ENCODE measurements around the gene AGTR2. TPM values are rescaled to one million over a fixed set of nuclear protein-coding genes. Genes with fewer than 3 reads are reported as not detected.
"Not testable (repeated sequence)": the region's sequence is repeated elsewhere in the genome, so short reads cannot be mapped to it uniquely, and the experiment has no call there.

AGTR2 gene
- total and polyA plus RNA-seq, 3 experiments from 2014 or later = not detected

- no peaks in the 10 kb centered on the region for H3K4me1 Mint-ChIP-seq
- no peaks in the 10 kb centered on the region for H3K36me3 ChIP-seq (ENCODE audit: insufficient read depth, low read length)
- no peaks in the 10 kb centered on the region for H3K4me1 ChIP-seq (ENCODE audit: insufficient read depth, low read length)
- no peak overlapping the region for H3K27ac Mint-ChIP-seq
- H3K9me3 ChIP-seq (ENCODE audit: low read length) = no peaks in the 10 kb centered on the region
- H3K36me3 Mint-ChIP-seq = no peaks in the 10 kb centered on the region
- ChIA-PET POLR2A (no interaction called here), CTCF (no interaction called here)
- no peaks in the 10 kb centered on the region for H3K27me3 ChIP-seq (ENCODE audit: insufficient read depth, low read length, poor library complexity, severe bottlenecking)
- H3K4me3 Mint-ChIP-seq = no peak overlapping the region
- H3K9me3 Mint-ChIP-seq = peaks cover 0 to 5% (median 0%) of the 10 kb centered on the region in 5 donors
- DNase-seq = no peak
- H3K27ac ChIP-seq (ENCODE audit: low read depth, low read length) = no peak overlapping the region
- H3K27me3 Mint-ChIP-seq = peaks cover 0 to 2% of the 10 kb centered on the region in 2 donors
- no peak overlapping the region for H3K4me3 ChIP-seq (ENCODE audit: low read length)
These were observed 27.7 kb downstream of the AGTR2 start for GRCh38 chrX:116198235-116198634.

DNA sequence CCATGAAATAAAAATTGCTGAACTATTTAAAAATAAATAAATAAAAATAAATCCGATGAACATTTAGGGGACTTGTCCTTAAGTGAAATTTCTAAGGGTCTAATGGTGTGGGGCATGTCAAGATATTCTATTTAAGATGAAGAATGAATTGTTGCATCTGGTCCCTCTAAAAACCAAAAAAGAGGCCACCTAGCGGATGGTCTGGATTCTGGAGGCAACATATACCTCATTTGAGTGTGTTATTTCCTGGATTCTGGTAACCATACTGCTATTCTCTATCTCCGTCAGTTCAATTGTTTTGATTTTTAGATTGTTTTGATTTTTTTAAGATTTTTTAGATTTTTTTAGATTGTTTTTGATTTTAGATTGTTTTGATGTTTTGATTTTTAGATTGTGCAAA, 28.3 kb downstream of the AGTR2 start:
- Mint-ChIP-seq H3K4me3 (no peak overlapping the region), H3K36me3 (no peaks in the 10 kb centered on the region), H3K27me3 (peaks cover 0 to 5% of the 10 kb centered on the region in 2 donors), H3K4me1 (no peaks in the 10 kb centered on the region), H3K27ac (no peak overlapping the region), H3K9me3 (peaks cover 0 to 5% (median 0%) of the 10 kb centered on the region in 5 donors)
- Histone ChIP-seq H3K36me3 (ENCODE audit: insufficient read depth, low read length) (no peaks in the 10 kb centered on the region), H3K4me1 (ENCODE audit: insufficient read depth, low read length) (no peaks in the 10 kb centered on the region), H3K9me3 (ENCODE audit: low read length) (no peaks in the 10 kb centered on the region), H3K27me3 (ENCODE audit: insufficient read depth, low read length, poor library complexity, severe bottlenecking) (no peaks in the 10 kb centered on the region), H3K27ac (ENCODE audit: low read depth, low read length) (no peak overlapping the region), H3K4me3 (ENCODE audit: low read length) (no peak overlapping the region)
- POLR2A ChIA-PET = no interaction called here
- no peak for DNase-seq
- CTCF ChIA-PET = no interaction called here

DNA sequence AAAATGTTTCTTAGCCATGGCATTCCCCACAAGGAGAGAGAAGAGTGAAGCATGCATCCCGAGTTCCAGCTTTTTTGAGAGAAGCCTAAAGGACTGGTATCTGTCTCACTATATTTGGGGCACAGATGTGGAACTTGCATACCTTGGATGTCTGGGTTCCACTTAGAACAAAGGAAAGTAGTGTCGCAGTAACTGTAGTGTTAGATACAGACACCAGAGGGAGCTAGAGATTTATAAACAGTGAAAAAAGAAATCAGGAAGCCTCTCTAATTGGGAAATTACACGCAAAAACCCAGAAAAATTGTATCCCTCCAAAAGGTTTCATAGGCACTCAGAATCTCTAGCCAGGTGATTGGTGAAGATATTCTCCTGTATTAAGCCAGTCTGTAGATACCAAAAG, 34.4 kb downstream of the AGTR2 start:
- ChIA-PET POLR2A (no interaction called here), CTCF (no interaction called here)
- H3K4me1 ChIP-seq (ENCODE audit: insufficient read depth, low read length) = no peaks in the 10 kb centered on the region
- no peak for DNase-seq
- H3K27me3 Mint-ChIP-seq = peaks cover 0 to 11% of the 10 kb centered on the region in 2 donors
- H3K27ac Mint-ChIP-seq = no peak overlapping the region
- no peaks in the 10 kb centered on the region for H3K27me3 ChIP-seq (ENCODE audit: insufficient read depth, low read length, poor library complexity, severe bottlenecking)
- H3K4me3 ChIP-seq (ENCODE audit: low read length) = no peak overlapping the region
- H3K4me3 Mint-ChIP-seq = no peak overlapping the region
- H3K36me3 ChIP-seq (ENCODE audit: insufficient read depth, low read length) = no peaks in the 10 kb centered on the region
- no peaks in the 10 kb centered on the region for H3K9me3 ChIP-seq (ENCODE audit: low read length)
- no peaks in the 10 kb centered on the region for H3K4me1 Mint-ChIP-seq
- peaks cover 0 to 2% (median 0%) of the 10 kb centered on the region in 3 donors for H3K36me3 Mint-ChIP-seq
- H3K27ac ChIP-seq (ENCODE audit: low read depth, low read length) = no peak overlapping the region
- peaks cover 0 to 5% (median 2%) of the 10 kb centered on the region in 5 donors for H3K9me3 Mint-ChIP-seq

DNA sequence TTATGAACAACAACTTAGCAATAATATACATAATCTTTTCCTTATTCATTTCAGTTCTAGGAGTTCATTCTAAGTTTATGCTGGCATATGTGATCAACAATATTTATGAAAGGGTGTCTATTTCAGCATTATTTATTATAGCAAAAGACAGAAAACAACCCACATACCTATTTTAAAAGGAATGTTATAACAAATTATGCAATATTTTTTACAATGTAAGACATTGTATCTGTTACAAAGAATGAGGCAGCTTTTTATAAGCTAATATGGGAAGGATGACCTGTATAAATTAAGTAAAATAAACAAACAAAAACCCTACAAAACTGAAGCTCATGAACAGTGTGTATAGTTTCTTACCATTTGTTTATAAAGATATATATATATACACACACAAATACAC, 42.7 kb downstream of the AGTR2 start:
- Histone ChIP-seq H3K36me3 (ENCODE audit: insufficient read depth, low read length) (no peaks in the 10 kb centered on the region), H3K27ac (ENCODE audit: low read depth, low read length) (no peak overlapping the region), H3K4me3 (ENCODE audit: low read length) (no peak overlapping the region), H3K9me3 (ENCODE audit: low read length) (no peaks in the 10 kb centered on the region), H3K27me3 (ENCODE audit: insufficient read depth, low read length, poor library complexity, severe bottlenecking) (no peaks in the 10 kb centered on the region), H3K4me1 (ENCODE audit: insufficient read depth, low read length) (no peaks in the 10 kb centered on the region)
- no peak for DNase-seq
- H3K27ac Mint-ChIP-seq = no peak overlapping the region
- H3K4me1 Mint-ChIP-seq = no peaks in the 10 kb centered on the region
- H3K27me3 Mint-ChIP-seq = peaks cover 0 to 3% of the 10 kb centered on the region in 2 donors
- H3K36me3 Mint-ChIP-seq = no peaks in the 10 kb centered on the region
- CTCF ChIA-PET = no interaction called here
- H3K9me3 Mint-ChIP-seq = peaks cover 0 to 7% (median 2%) of the 10 kb centered on the region in 5 donors
- H3K4me3 Mint-ChIP-seq = no peak overlapping the region
- POLR2A ChIA-PET = no interaction called here

GRCh38 chrX:116217080-116217479, 46.5 kb downstream of the AGTR2 start:
- POLR2A ChIA-PET; H3K4me1 Mint-ChIP-seq; H3K4me1 ChIP-seq (ENCODE audit: insufficient read depth, low read length); H3K4me3 ChIP-seq (ENCODE audit: low read length); H3K27me3 Mint-ChIP-seq; H3K27ac Mint-ChIP-seq; DNase-seq; H3K27ac ChIP-seq (ENCODE audit: low read depth, low read length); CTCF ChIA-PET; H3K36me3 Mint-ChIP-seq; H3K36me3 ChIP-seq (ENCODE audit: insufficient read depth, low read length); H3K27me3 ChIP-seq (ENCODE audit: insufficient read depth, low read length, poor library complexity, severe bottlenecking); H3K4me3 Mint-ChIP-seq; H3K9me3 Mint-ChIP-seq; H3K9me3 ChIP-seq (ENCODE audit: low read length): not testable (repeated sequence)

Data from CD8-positive, alpha-beta memory T cell (primary cell).